ENCODE measurements around the gene GLIS1.
A peak's percentile ranks its signal among the peaks of the same experiment; 100 is the strongest.

GLIS1 gene

DNA sequence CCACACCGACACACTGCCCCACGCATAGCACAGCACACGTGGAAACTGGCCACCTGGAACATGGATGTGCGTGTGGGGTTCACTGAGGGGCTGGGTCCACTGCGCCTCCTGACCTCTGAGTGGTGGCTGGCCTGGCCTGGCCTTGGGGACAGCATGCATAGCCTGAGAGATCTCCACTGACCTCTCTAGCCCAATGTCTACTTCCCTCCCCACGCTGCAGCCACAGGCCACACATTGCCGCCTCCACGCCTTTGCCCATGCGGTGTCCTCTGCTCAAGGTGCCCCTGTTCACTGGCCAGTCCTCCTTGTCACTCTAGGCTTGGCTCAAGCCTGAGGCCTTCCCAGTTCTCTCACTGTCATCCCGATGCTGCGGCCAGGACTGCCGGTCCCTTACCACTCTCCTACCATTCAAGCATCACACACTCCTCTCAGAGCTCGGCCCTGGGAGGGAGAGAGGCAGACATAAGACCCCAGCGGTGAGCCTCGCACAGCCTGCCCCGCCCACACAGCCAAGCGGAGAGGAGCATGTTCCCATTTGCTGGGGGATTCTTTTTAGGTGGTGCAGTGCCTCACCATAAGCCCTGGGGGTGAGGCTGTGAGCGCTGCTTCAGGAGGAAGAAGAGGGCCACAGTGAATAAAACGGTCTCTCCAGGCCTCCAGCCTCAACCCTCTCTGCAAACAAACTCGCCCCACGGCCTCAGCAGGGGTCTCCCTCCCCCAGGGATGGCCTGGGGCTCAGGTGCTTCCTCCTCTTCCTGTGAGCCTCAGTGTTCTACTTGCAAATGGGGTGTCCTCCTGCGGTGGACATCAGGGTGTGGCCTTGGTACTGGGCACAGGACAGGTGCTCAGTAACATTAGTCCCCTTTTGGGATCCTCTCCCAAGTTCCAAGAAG lies 199.0 kb downstream of the GLIS1 start:
- Histone ChIP-seq H3K36me3 (ENCODE audit: control insufficient read depth in 1 of 2, insufficient read depth in 2 of 2, low read depth in 1 of 2, low read length in 2 of 2) (peaks cover 0 to 14% of the 10 kb centered on the region in 2 experiments), H3K4me2 (ENCODE audit: low read length, poor library complexity, severe bottlenecking) (no peak overlapping the region), H4K8ac (ENCODE audit: low read length) (no peak overlapping the region), H3K4me3 (ENCODE audit: insufficient read depth in 1 of 2, low read depth in 1 of 2, low read length in 2 of 2) (no peak overlapping the region), H4K91ac (ENCODE audit: low read length) (no peak overlapping the region), H3K18ac (ENCODE audit: low read depth in 1 of 2, low read length in 2 of 2) (peak overlapping the region in 1 of 2 experiments; percentile 9), H2BK15ac (ENCODE audit: low read depth, poor library complexity, severe bottlenecking) (no peak overlapping the region), H3K14ac (ENCODE audit: low read length in 2 of 2) (peak overlapping the region in 1 of 2 experiments; percentile 73), H3K4me1 (ENCODE audit: control insufficient read depth, insufficient read depth, low read depth, low read length) (peaks cover 66% of the 10 kb centered on the region), H2BK120ac (ENCODE audit: low read depth, low read length) (no peak overlapping the region), H2AFZ (ENCODE audit: low read depth, low read length) (no peak overlapping the region), H3K4ac (ENCODE audit: low read depth in 1 of 2, low read length in 2 of 2) (no peak overlapping the region), H3K23ac (ENCODE audit: low read length in 2 of 2) (peak overlapping the region in 1 of 2 experiments; percentile 54), H3K27me3 (ENCODE audit: control insufficient read depth in 1 of 2, insufficient read depth in 1 of 2, low read length in 2 of 2) (peaks cover 0 to 38% of the 10 kb centered on the region in 2 experiments), H2AK5ac (ENCODE audit: low read length, severe bottlenecking) (peak overlapping the region; percentile 97), H3K9me3 (ENCODE audit: control insufficient read depth, low read length) (no peaks in the 10 kb centered on the region), H2BK5ac (ENCODE audit: low read depth, low read length, poor library complexity, severe bottlenecking) (no peak overlapping the region), H3K27ac (ENCODE audit: low read length, poor library complexity, severe bottlenecking) (no peak overlapping the region), H2BK12ac (ENCODE audit: low read length in 2 of 2) (peak overlapping the region in 1 of 2 experiments; percentile 29), H3K79me1 (replicated peaks; ENCODE audit: low read length, poor library complexity, severe bottlenecking) (peaks cover 43% of the 10 kb centered on the region), H3K9ac (ENCODE audit: low read length) (no peak overlapping the region)
- WGBS = 87% methylated on average over 21 of the region's 22 CpGs
- DNase-seq = no peak

DNA sequence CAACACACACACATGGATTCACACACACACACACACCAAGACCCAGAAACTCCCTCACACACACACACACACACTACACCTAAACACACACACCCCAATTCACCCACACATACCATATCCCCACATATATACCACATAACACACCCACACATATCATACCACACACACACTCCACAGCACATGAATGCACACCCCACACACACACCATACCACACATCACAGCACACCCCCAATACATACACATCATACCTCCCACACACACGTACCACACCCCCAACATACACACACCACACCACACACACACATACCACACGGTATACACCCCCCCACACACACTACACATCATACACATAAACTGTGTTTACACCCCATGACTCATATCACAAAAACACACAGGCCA lies 199.7 kb downstream of the GLIS1 start:
- Histone ChIP-seq H3K9ac (ENCODE audit: low read length) (no peak overlapping the region), H4K91ac (ENCODE audit: low read length) (no peak overlapping the region), H4K8ac (ENCODE audit: low read length) (no peak overlapping the region), H3K4me2 (ENCODE audit: low read length, poor library complexity, severe bottlenecking) (no peak overlapping the region), H3K79me1 (replicated peaks; ENCODE audit: low read length, poor library complexity, severe bottlenecking) (peaks cover 36% of the 10 kb centered on the region), H2BK15ac (ENCODE audit: low read depth, poor library complexity, severe bottlenecking) (no peak overlapping the region), H3K27me3 (ENCODE audit: control insufficient read depth in 1 of 2, insufficient read depth in 1 of 2, low read length in 2 of 2) (peaks cover 0 to 34% of the 10 kb centered on the region in 2 experiments), H3K9me3 (ENCODE audit: control insufficient read depth, low read length) (no peaks in the 10 kb centered on the region), H2BK120ac (ENCODE audit: low read depth, low read length) (no peak overlapping the region), H3K18ac (ENCODE audit: low read depth in 1 of 2, low read length in 2 of 2) (no peak overlapping the region), H3K4ac (ENCODE audit: low read depth in 1 of 2, low read length in 2 of 2) (no peak overlapping the region), H2BK12ac (ENCODE audit: low read length in 2 of 2) (peak overlapping the region in 1 of 2 experiments; percentile 29), H2AK5ac (ENCODE audit: low read length, severe bottlenecking) (peak overlapping the region; percentile 18), H3K4me1 (ENCODE audit: control insufficient read depth, insufficient read depth, low read depth, low read length) (peaks cover 65% of the 10 kb centered on the region), H3K14ac (ENCODE audit: low read length in 2 of 2) (peak overlapping the region in 1 of 2 experiments; percentile 53), H3K36me3 (ENCODE audit: control insufficient read depth in 1 of 2, insufficient read depth in 2 of 2, low read depth in 1 of 2, low read length in 2 of 2) (peaks cover 0 to 15% of the 10 kb centered on the region in 2 experiments), H3K4me3 (ENCODE audit: insufficient read depth in 1 of 2, low read depth in 1 of 2, low read length in 2 of 2) (no peak overlapping the region), H3K27ac (ENCODE audit: low read length, poor library complexity, severe bottlenecking) (no peak overlapping the region), H2AFZ (ENCODE audit: low read depth, low read length) (no peak overlapping the region), H2BK5ac (ENCODE audit: low read depth, low read length, poor library complexity, severe bottlenecking) (no peak overlapping the region), H3K23ac (ENCODE audit: low read length in 2 of 2) (no peak overlapping the region)
- 81% methylated on average over 2 of the region's 2 CpGs for WGBS
- no peak for DNase-seq

DNA sequence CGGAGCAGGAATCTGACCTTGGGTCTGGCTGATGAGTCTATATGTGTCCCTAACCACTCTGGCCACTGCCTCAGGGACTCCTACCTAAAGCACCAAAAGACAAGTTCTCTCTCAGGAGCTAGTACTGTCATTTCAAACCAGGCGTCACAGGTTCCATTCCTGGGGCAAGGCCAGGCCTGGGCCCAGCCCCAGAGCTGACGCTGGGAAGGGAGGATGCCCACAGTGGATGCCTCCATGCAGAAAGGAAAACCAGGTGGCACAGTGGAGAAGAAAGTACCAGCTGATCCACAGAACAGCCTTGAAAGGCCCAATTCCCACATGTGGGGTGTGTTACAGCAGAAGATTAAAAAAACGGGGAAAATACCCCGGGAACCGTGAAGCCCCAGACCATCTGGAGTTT lies 202.4 kb downstream of the GLIS1 start:
- peaks cover 0 to 60% of the 10 kb centered on the region in 2 experiments for H3K27me3 ChIP-seq (ENCODE audit: control insufficient read depth in 1 of 2, insufficient read depth in 1 of 2, low read length in 2 of 2)
- peaks cover 46% of the 10 kb centered on the region for H3K4me1 ChIP-seq (ENCODE audit: control insufficient read depth, insufficient read depth, low read depth, low read length)
- no peak overlapping the region for H3K9ac ChIP-seq (ENCODE audit: low read length)
- H2BK120ac ChIP-seq (ENCODE audit: low read depth, low read length) = no peak overlapping the region
- no peak overlapping the region for H3K4me3 ChIP-seq (ENCODE audit: insufficient read depth in 1 of 2, low read depth in 1 of 2, low read length in 2 of 2)
- H3K18ac ChIP-seq (ENCODE audit: low read depth in 1 of 2, low read length in 2 of 2) = no peak overlapping the region
- no peak overlapping the region for H2BK5ac ChIP-seq (ENCODE audit: low read depth, low read length, poor library complexity, severe bottlenecking)
- no peak overlapping the region for H4K8ac ChIP-seq (ENCODE audit: low read length)
- H3K4me2 ChIP-seq (ENCODE audit: low read length, poor library complexity, severe bottlenecking) = no peak overlapping the region
- H2AFZ ChIP-seq (ENCODE audit: low read depth, low read length) = no peak overlapping the region
- no peak overlapping the region for H2BK15ac ChIP-seq (ENCODE audit: low read depth, poor library complexity, severe bottlenecking)
- no peak overlapping the region for H3K14ac ChIP-seq (ENCODE audit: low read length in 2 of 2)
- no peak overlapping the region for H3K23ac ChIP-seq (ENCODE audit: low read length in 2 of 2)
- H4K91ac ChIP-seq (ENCODE audit: low read length) = no peak overlapping the region
- H3K36me3 ChIP-seq (ENCODE audit: control insufficient read depth in 1 of 2, insufficient read depth in 2 of 2, low read depth in 1 of 2, low read length in 2 of 2) = peaks cover 0 to 32% of the 10 kb centered on the region in 2 experiments
- peak overlapping the region; percentile 14 for H2AK5ac ChIP-seq (ENCODE audit: low read length, severe bottlenecking)
- peaks cover 39% of the 10 kb centered on the region for H3K79me1 ChIP-seq (replicated peaks; ENCODE audit: low read length, poor library complexity, severe bottlenecking)
- no peak overlapping the region for H3K27ac ChIP-seq (ENCODE audit: low read length, poor library complexity, severe bottlenecking)
- DNase-seq = no peak
- WGBS = 83% methylated on average over 6 of the region's 6 CpGs
- no peak overlapping the region for H2BK12ac ChIP-seq (ENCODE audit: low read length in 2 of 2)
- no peaks in the 10 kb centered on the region for H3K9me3 ChIP-seq (ENCODE audit: control insufficient read depth, low read length)
- no peak overlapping the region for H3K4ac ChIP-seq (ENCODE audit: low read depth in 1 of 2, low read length in 2 of 2)

DNA sequence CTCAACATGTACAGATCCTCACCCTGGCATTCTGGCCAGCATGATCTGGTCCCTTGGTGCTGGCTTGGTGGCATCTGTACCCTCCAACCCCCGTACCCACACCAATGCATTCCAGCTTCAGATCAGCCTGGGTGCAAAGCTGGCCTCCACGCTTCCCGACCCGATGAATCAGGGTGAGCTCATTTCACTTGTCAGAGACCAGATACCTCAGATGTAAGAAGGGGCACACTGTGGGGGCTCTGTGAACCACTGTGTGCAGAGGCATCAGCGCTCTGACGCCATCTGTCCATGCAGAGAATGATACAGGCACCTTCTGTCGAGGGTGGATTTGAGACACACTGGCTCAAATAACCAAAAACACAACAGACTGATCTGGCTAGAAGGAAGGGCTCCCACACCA lies 203.1 kb downstream of the GLIS1 start:
- Histone ChIP-seq H2BK15ac (ENCODE audit: low read depth, poor library complexity, severe bottlenecking) (no peak overlapping the region), H3K79me1 (replicated peaks; ENCODE audit: low read length, poor library complexity, severe bottlenecking) (peaks cover 39% of the 10 kb centered on the region), H3K4me1 (ENCODE audit: control insufficient read depth, insufficient read depth, low read depth, low read length) (peaks cover 39% of the 10 kb centered on the region), H4K91ac (ENCODE audit: low read length) (no peak overlapping the region), H3K4ac (ENCODE audit: low read depth in 1 of 2, low read length in 2 of 2) (no peak overlapping the region), H3K27ac (ENCODE audit: low read length, poor library complexity, severe bottlenecking) (no peak overlapping the region), H2AK5ac (ENCODE audit: low read length, severe bottlenecking) (no peak overlapping the region), H3K36me3 (ENCODE audit: control insufficient read depth in 1 of 2, insufficient read depth in 2 of 2, low read depth in 1 of 2, low read length in 2 of 2) (peaks cover 0 to 40% of the 10 kb centered on the region in 2 experiments), H2BK120ac (ENCODE audit: low read depth, low read length) (no peak overlapping the region), H3K23ac (ENCODE audit: low read length in 2 of 2) (no peak overlapping the region), H3K14ac (ENCODE audit: low read length in 2 of 2) (peak overlapping the region in 1 of 2 experiments; percentile 44), H3K27me3 (ENCODE audit: control insufficient read depth in 1 of 2, insufficient read depth in 1 of 2, low read length in 2 of 2) (peaks cover 0 to 67% of the 10 kb centered on the region in 2 experiments), H4K8ac (ENCODE audit: low read length) (no peak overlapping the region), H3K9ac (ENCODE audit: low read length) (no peak overlapping the region), H2AFZ (ENCODE audit: low read depth, low read length) (no peak overlapping the region), H3K4me3 (ENCODE audit: insufficient read depth in 1 of 2, low read depth in 1 of 2, low read length in 2 of 2) (no peak overlapping the region), H3K18ac (ENCODE audit: low read depth in 1 of 2, low read length in 2 of 2) (no peak overlapping the region), H3K4me2 (ENCODE audit: low read length, poor library complexity, severe bottlenecking) (no peak overlapping the region), H3K9me3 (ENCODE audit: control insufficient read depth, low read length) (no peaks in the 10 kb centered on the region), H2BK5ac (ENCODE audit: low read depth, low read length, poor library complexity, severe bottlenecking) (no peak overlapping the region), H2BK12ac (ENCODE audit: low read length in 2 of 2) (no peak overlapping the region)
- WGBS = 71% methylated on average over 7 of the region's 7 CpGs
- no peak for DNase-seq
